ENCODE data around the gene F5.
"Not testable (repeated sequence)": the region's sequence is repeated elsewhere in the genome, so short reads cannot be mapped to it uniquely, and the experiment has no call there.

F5 gene

GRCh38 chr1:169503601-169504000 lies 82.7 kb downstream of the F5 start:
- DNase-seq, result not testable (repeated sequence)

- no peak for DNase-seq
Observed at GRCh38 chr1:169499807-169500206, 86.5 kb downstream of the F5 start.

GRCh38 chr1:169497317-169497716 lies 89.0 kb downstream of the F5 start:
- DNase-seq, result no peak

GRCh38 chr1:169495916-169496315 lies 90.4 kb downstream of the F5 start:
- no peak for DNase-seq

- no peak for DNase-seq
Observed at GRCh38 chr1:169495046-169495775, 91.1 kb downstream of the F5 start.

GRCh38 chr1:169494343-169494742 lies 91.9 kb downstream of the F5 start:
- DNase-seq, result no peak

GRCh38 chr1:169493251-169493650 lies 93.0 kb downstream of the F5 start:
- DNase-seq, result no peak

- no peak for DNase-seq
Observed at GRCh38 chr1:169491845-169492281, 94.4 kb downstream of the F5 start.

- DNase-seq, result no peak
Observed at GRCh38 chr1:169488157-169488556, 98.1 kb downstream of the F5 start.

- DNase-seq, result peak; percentile 28
Observed at GRCh38 chr1:169487561-169487960, 98.7 kb downstream of the F5 start.

- peak; percentile 35 for DNase-seq
Observed at GRCh38 chr1:169487133-169487532, 99.1 kb downstream of the F5 start.

GRCh38 chr1:169486281-169487051 lies 99.8 kb downstream of the F5 start:
- no peak for DNase-seq

- peak; percentile 98 for DNase-seq
Observed at GRCh38 chr1:169485431-169486280, 100.6 kb downstream of the F5 start, which contains the start of gene SLC19A2. Gene SLC19A2 (minus strand): TSS chr1:169485944. CDS start chr1:169485766, 178 bp downstream.

- DNase-seq, result peak; percentile 12
Observed at GRCh38 chr1:169484683-169485430, 101.4 kb downstream of the F5 start.

GRCh38 chr1:169484101-169484500 lies 102.2 kb downstream of the F5 start:
- peak; percentile 97 for DNase-seq

- peak; percentile 84 for DNase-seq
Observed at GRCh38 chr1:169483500-169483966, 102.7 kb downstream of the F5 start.

- DNase-seq, result no peak
Observed at GRCh38 chr1:169479363-169480066, 106.8 kb downstream of the F5 start.

- DNase-seq, result no peak
Observed at GRCh38 chr1:169478094-169478672, 108.1 kb downstream of the F5 start.

- no peak for DNase-seq
Observed at GRCh38 chr1:169475806-169476387, 110.4 kb downstream of the F5 start.

GRCh38 chr1:169474302-169474995 lies 111.8 kb downstream of the F5 start:
- no peak for DNase-seq
